ENCODE data around the gene ZNF621.

Gene ZNF621

GRCh38 chr3:40576396-40576795 lies 51.6 kb downstream of the ZNF621 start:
- H3K4me1 ChIP-seq (ENCODE audit: control insufficient read depth, insufficient read depth, low read length) = no peaks in the 10 kb centered on the region
- H3K27ac ChIP-seq (ENCODE audit: extremely low read depth, low read depth, low read length) = no peak overlapping the region
- ChIA-PET POLR2A (no interaction called here), CTCF (interaction anchor here (0.6 kb wide), 1 partner anchor 117 kb away, joined by 3 read pairs; no protein-coding TSS in a partner anchor)
- H3K9me3 ChIP-seq (ENCODE audit: control insufficient read depth, insufficient read depth, low read depth, low read length) = no peaks in the 10 kb centered on the region
- no peak overlapping the region for H3K4me3 ChIP-seq (ENCODE audit: low read depth, low read length)
- H3K36me3 ChIP-seq (ENCODE audit: control insufficient read depth in 2 of 2, insufficient read depth in 1 of 2, low read length in 2 of 2) = no peaks in the 10 kb centered on the region
- TF ChIP-seq ZNF664 (tag by site-specific recombination; IDR thresholded peaks at IDR 0.05) (no peak), HIC1 (tag by site-specific recombination; IDR thresholded peaks at IDR 0.05) (no peak), ZNF449 (tag by site-specific recombination; IDR thresholded peaks at IDR 0.05) (no peak), ZFP3 (tag by site-specific recombination; IDR thresholded peaks at IDR 0.05; ENCODE audit: low read depth) (no peak), ZBTB6 (tag by site-specific recombination; IDR thresholded peaks at IDR 0.05) (no peak)

- Histone ChIP-seq H3K36me3 (ENCODE audit: control insufficient read depth in 2 of 2, insufficient read depth in 1 of 2, low read length in 2 of 2) (no peaks in the 10 kb centered on the region), H3K4me3 (ENCODE audit: low read depth, low read length) (no peak overlapping the region), H3K4me1 (ENCODE audit: control insufficient read depth, insufficient read depth, low read length) (no peaks in the 10 kb centered on the region), H3K27ac (ENCODE audit: extremely low read depth, low read depth, low read length) (no peak overlapping the region), H3K9me3 (ENCODE audit: control insufficient read depth, insufficient read depth, low read depth, low read length) (no peaks in the 10 kb centered on the region)
- POLR2A ChIA-PET = interaction anchor here (0.6 kb wide), 1 partner anchor 1293 kb away, joined by 4 read pairs; no protein-coding TSS in a partner anchor
- CTCF ChIA-PET = interaction anchor here (0.5 to 1.6 kb wide), 24 partner anchors 9 to 1302 kb away, joined by 3 to 9 read pairs (median 3); no protein-coding TSS in a partner anchor
- TF ChIP-seq ZBTB8A (tag by site-specific recombination; IDR thresholded peaks at IDR 0.05) (no peak), ZBTB21 (tag by site-specific recombination; IDR thresholded peaks at IDR 0.05) (no peak), ZBTB17 (tag by site-specific recombination; IDR thresholded peaks at IDR 0.05) (no peak), ZNF660 (tag by site-specific recombination; IDR thresholded peaks at IDR 0.05) (0 out of 2 replicates have a peak, but pooled peaks have one; percentile 20), ZNF610 (tag by site-specific recombination; IDR thresholded peaks at IDR 0.05; ENCODE audit: borderline replicate concordance) (no peak), ZNF48 (tag by site-specific recombination; IDR thresholded peaks at IDR 0.05) (no peak), ZNF654 (tag by site-specific recombination; IDR thresholded peaks at IDR 0.05; ENCODE audit: low read depth) (peak; percentile 89), ZSCAN18 (tag by site-specific recombination; IDR thresholded peaks at IDR 0.05) (no peak), YY1 (tag by site-specific recombination; IDR thresholded peaks at IDR 0.05) (no peak), ZNF112 (tag by site-specific recombination; IDR thresholded peaks at IDR 0.05) (no peak), ZNF488 (tag by site-specific recombination; IDR thresholded peaks at IDR 0.05) (no peak), ZNF76 (tag by site-specific recombination; IDR thresholded peaks at IDR 0.05; ENCODE audit: borderline replicate concordance, low read depth) (no peak), ZNF510 (tag by site-specific recombination; IDR thresholded peaks at IDR 0.05; ENCODE audit: insufficient replicate concordance) (no peak), CTCF (tag by site-specific recombination; IDR thresholded peaks at IDR 0.05) (peak; percentile 64; the same call in 1 of the 2 replicates), ZNF223 (tag by site-specific recombination; IDR thresholded peaks at IDR 0.05) (no peak), ZNF148 (tag by site-specific recombination; IDR thresholded peaks at IDR 0.05; ENCODE audit: borderline replicate concordance) (no peak), ZNF138 (tag by site-specific recombination; IDR thresholded peaks at IDR 0.05; ENCODE audit: borderline replicate concordance) (no peak)
Measured at GRCh38 chr3:40580494-40581091, 55.8 kb downstream of the ZNF621 start.
